ENCODE data around the gene ZGLP1. TPM values are rescaled to one million over a fixed set of nuclear protein-coding genes. Genes with fewer than 3 reads are reported as not detected.
A peak's percentile ranks its signal among the peaks of the same experiment; 100 is the strongest.

Gene ZGLP1
- total and polyA plus RNA-seq, 2 of the 13 experiments (the other 11 are each of a cell fraction or from before 2014, with no cell fraction given): 2.4 to 3.0 TPM

DNA sequence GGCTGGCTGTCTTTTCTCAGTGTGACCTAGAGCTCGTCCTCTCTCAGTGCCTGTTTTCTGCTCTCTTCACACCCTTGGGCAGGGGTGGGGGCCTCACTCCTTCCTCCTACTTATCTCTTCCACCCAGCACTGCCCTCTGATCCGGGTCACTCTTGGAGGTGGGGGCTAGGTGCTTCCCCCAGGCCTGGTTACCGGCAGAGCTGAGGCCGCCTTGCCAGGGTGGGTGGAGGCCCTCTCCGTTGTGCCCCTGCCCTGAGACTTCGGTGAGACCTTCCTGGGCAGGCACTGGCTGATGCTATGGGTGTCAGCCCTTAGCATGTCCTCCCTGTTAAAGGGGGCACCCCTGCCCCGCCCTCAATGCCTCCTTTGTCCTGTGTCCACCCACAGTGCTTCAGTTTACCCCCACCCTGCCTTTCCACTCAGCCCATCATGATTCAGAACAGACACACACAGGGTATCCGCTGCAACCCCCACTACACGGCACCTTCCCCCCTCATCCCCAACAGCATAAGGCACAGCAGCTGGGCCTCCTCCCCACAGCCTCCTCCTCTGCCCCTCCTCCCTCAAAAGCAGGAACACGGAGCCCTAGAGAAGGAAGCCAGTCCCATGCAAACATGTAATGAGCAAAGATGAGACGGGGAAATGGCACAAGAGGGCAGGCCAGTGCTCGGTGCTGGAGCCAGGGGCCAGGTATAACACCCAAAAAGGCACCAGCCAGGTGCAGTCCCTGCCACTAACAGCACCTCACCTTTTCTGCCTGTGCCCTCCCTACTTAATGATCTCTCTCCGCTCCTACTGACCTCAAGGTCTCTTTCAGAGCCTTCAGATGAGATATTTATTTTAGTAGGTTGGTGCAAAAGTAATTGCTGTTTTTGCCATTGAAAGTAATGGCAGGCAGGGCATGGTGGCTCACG lies 9.8 kb downstream of the ZGLP1 start (continued):
- TF ChIP-seq ZNF619 (CRISPR knock-in tag; IDR thresholded peaks at IDR 0.05) (no peak), ZNF530 (CRISPR knock-in tag; IDR thresholded peaks at IDR 0.05; ENCODE audit: low read depth) (no peak), ZSCAN22 (CRISPR knock-in tag; IDR thresholded peaks at IDR 0.05) (no peak), ZNF263 (CRISPR knock-in tag; IDR thresholded peaks at IDR 0.05) (peak; percentile 89), JUNB (CRISPR knock-in tag; IDR thresholded peaks at IDR 0.05; ENCODE audit: borderline replicate concordance) (no peak), SRF (IDR thresholded peaks at IDR 0.05; ENCODE audit: low read depth, low read length) (no peak), SALL1 (CRISPR knock-in tag; IDR thresholded peaks at IDR 0.05) (no peak), SP1 (IDR thresholded peaks at IDR 0.05) (no peak), SP1 (CRISPR knock-in tag; IDR thresholded peaks at IDR 0.05) (no peak), PHF21A (CRISPR knock-in tag; IDR thresholded peaks at IDR 0.05) (no peak)
- TF ChIP-seq, protein P1, sequence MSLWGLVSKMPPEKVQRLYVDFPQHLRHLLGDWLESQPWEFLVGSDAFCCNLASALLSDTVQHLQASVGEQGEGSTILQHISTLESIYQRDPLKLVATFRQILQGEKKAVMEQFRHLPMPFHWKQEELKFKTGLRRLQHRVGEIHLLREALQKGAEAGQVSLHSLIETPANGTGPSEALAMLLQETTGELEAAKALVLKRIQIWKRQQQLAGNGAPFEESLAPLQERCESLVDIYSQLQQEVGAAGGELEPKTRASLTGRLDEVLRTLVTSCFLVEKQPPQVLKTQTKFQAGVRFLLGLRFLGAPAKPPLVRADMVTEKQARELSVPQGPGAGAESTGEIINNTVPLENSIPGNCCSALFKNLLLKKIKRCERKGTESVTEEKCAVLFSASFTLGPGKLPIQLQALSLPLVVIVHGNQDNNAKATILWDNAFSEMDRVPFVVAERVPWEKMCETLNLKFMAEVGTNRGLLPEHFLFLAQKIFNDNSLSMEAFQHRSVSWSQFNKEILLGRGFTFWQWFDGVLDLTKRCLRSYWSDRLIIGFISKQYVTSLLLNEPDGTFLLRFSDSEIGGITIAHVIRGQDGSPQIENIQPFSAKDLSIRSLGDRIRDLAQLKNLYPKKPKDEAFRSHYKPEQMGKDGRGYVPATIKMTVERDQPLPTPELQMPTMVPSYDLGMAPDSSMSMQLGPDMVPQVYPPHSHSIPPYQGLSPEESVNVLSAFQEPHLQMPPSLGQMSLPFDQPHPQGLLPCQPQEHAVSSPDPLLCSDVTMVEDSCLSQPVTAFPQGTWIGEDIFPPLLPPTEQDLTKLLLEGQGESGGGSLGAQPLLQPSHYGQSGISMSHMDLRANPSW (CRISPR knock-in tag; IDR thresholded peaks at IDR 0.05; ENCODE audit: borderline replicate concordance): no peak
- TF ChIP-seq, protein P2, sequence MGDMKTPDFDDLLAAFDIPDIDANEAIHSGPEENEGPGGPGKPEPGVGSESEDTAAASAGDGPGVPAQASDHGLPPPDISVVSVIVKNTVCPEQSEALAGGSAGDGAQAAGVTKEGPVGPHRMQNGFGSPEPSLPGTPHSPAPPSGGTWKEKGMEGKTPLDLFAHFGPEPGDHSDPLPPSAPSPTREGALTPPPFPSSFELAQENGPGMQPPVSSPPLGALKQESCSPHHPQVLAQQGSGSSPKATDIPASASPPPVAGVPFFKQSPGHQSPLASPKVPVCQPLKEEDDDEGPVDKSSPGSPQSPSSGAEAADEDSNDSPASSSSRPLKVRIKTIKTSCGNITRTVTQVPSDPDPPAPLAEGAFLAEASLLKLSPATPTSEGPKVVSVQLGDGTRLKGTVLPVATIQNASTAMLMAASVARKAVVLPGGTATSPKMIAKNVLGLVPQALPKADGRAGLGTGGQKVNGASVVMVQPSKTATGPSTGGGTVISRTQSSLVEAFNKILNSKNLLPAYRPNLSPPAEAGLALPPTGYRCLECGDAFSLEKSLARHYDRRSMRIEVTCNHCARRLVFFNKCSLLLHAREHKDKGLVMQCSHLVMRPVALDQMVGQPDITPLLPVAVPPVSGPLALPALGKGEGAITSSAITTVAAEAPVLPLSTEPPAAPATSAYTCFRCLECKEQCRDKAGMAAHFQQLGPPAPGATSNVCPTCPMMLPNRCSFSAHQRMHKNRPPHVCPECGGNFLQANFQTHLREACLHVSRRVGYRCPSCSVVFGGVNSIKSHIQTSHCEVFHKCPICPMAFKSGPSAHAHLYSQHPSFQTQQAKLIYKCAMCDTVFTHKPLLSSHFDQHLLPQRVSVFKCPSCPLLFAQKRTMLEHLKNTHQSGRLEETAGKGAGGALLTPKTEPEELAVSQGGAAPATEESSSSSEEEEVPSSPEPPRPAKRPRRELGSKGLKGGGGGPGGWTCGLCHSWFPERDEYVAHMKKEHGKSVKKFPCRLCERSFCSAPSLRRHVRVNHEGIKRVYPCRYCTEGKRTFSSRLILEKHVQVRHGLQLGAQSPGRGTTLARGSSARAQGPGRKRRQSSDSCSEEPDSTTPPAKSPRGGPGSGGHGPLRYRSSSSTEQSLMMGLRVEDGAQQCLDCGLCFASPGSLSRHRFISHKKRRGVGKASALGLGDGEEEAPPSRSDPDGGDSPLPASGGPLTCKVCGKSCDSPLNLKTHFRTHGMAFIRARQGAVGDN (CRISPR knock-in tag; IDR thresholded peaks at IDR 0.05): peak; percentile 58
- TF ChIP-seq, protein P3, sequence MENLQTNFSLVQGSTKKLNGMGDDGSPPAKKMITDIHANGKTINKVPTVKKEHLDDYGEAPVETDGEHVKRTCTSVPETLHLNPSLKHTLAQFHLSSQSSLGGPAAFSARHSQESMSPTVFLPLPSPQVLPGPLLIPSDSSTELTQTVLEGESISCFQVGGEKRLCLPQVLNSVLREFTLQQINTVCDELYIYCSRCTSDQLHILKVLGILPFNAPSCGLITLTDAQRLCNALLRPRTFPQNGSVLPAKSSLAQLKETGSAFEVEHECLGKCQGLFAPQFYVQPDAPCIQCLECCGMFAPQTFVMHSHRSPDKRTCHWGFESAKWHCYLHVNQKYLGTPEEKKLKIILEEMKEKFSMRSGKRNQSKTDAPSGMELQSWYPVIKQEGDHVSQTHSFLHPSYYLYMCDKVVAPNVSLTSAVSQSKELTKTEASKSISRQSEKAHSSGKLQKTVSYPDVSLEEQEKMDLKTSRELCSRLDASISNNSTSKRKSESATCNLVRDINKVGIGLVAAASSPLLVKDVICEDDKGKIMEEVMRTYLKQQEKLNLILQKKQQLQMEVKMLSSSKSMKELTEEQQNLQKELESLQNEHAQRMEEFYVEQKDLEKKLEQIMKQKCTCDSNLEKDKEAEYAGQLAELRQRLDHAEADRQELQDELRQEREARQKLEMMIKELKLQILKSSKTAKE (CRISPR knock-in tag; IDR thresholded peaks at IDR 0.05; ENCODE audit: borderline replicate concordance): no peak

Measured in HepG2 (cell line).